Measurements from ENCODE around the gene VWA8. TPM values are rescaled to one million over a fixed set of nuclear protein-coding genes. Genes with fewer than 3 reads are reported as not detected.

VWA8 gene
- polyA plus RNA-seq, 1 donor = 22.4 TPM

Other genes with a start within 250 kb of the VWA8 start
- 10.8 TPM for gene DGKH, start 87.5 kb upstream of the VWA8 start, polyA plus RNA-seq (ENCODE audit: insufficient read length)

Measured in left kidney (tissue), 1 donor.